Measurements from ENCODE around the gene CHD9. TPM values are rescaled to one million over a fixed set of nuclear protein-coding genes. Genes with fewer than 3 reads are reported as not detected.

The CHD9 gene
- polyA plus RNA-seq, 3 donors = 15.8 to 26.1 (median 22.5) TPM

DNA sequence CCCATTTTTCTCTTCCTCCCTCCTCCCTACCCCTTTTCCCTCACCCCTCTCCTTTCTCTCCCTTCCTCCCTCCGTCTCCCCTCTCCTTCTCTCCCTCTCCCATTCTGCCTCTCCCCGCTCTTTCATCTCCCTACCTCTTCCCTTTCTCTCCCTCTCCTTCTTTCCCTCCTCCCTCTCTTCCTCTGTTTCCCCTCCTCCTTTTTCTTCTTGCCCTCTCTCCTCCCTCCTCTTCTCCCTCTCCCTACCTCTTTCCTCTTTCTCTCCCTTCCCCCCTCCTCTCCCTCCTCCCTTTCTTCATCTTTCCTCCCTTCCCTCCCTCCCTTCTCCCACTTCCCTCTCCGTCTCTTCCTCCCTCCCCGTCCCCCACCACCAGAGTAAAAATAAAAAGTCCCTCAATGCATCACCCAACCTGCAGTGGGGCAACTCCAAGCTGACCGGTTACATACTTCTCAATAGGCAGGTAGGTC is 12.5 kb upstream of the CHD9 start:
- Histone ChIP-seq H3K27ac (ENCODE audit: low read depth in 1 of 2, low read length in 2 of 2) (no peak overlapping the region), H3K27me3 (ENCODE audit: control insufficient read depth in 2 of 2, insufficient read depth in 2 of 2, low read length in 2 of 2) (no peaks in the 10 kb centered on the region), H3K9me3 (replicated peaks in 1 of 2; ENCODE audit: control insufficient read depth in 1 of 2, insufficient read depth in 1 of 2, low read length in 2 of 2) (no peaks in the 10 kb centered on the region), H2AFZ (ENCODE audit: insufficient read depth, low read depth, low read length, poor library complexity, severe bottlenecking) (no peak overlapping the region), H3K9ac (ENCODE audit: insufficient read depth, low read length, poor library complexity, severe bottlenecking) (peak overlapping the region; percentile 4), H3K36me3 (replicated peaks in 1 of 2; ENCODE audit: control insufficient read depth in 1 of 2, insufficient read depth in 2 of 2, low read length in 2 of 2) (no peaks in the 10 kb centered on the region), H3K79me2 (ENCODE audit: insufficient read depth, low read length) (no peaks in the 10 kb centered on the region), H3K4me3 (replicated peaks in 1 of 3; ENCODE audit: low read depth in 2 of 3, low read length in 3 of 3) (no peak overlapping the region), H4K20me1 (ENCODE audit: insufficient read depth, low read length) (no peaks in the 10 kb centered on the region), H3K4me1 (ENCODE audit: control insufficient read depth in 1 of 2, insufficient read depth in 2 of 2, low read length in 2 of 2) (peaks cover 6 to 11% of the 10 kb centered on the region in 2 donors), H3K4me2 (replicated peaks; ENCODE audit: extremely low read depth, low read length, poor library complexity, severe bottlenecking) (no peak overlapping the region)
- WGBS (ENCODE audit: insufficient coverage) = 59% methylated on average over 2 of the region's 5 CpGs
- H3K4me3 Mint-ChIP-seq = no peak overlapping the region
- no peak overlapping the region for H3K27ac Mint-ChIP-seq
- no peaks in the 10 kb centered on the region for H3K36me3 Mint-ChIP-seq
- no peak for TF ChIP-seq CTCF (IDR thresholded peaks at IDR 0.05)
- DNase-seq = no peak
- peaks cover 15% of the 10 kb centered on the region for H3K4me1 Mint-ChIP-seq
- H3K27me3 Mint-ChIP-seq (ENCODE audit: low read depth in 3 of 3) = peaks cover 0 to 4% (median 2%) of the 10 kb centered on the region in 3 donors
- H3K9me3 Mint-ChIP-seq = peaks cover 0 to 2% (median 0%) of the 10 kb centered on the region in 7 donors
- intact Hi-C loops (cut with micrococcal nuclease) = no loop called here

DNA sequence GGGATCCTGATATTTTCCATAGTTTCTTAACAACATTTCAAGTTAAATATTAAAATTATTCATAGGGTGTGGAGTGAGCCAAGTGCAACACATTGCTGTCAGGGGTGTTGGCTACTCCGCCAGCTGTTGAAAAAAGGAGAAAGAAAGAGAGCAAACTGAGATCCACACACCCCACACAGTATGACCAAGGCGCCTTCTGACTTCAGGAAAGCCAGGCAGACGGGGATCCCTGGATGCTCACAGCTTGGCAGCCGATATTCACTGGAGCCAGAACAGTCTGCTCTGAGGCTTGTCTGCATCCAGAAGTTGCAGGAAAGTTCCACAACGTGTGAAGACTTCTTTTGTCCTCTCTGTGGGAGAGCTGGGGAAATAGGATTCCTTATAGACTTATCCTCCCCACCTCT is 11.4 kb upstream of the CHD9 start:
- Mint-ChIP-seq H3K4me1 (peaks cover 15% of the 10 kb centered on the region), H3K4me3 (no peak overlapping the region), H3K27ac (no peak overlapping the region), H3K9me3 (peaks cover 0 to 3% (median 0%) of the 10 kb centered on the region in 7 donors), H3K27me3 (ENCODE audit: low read depth in 3 of 3) (peaks cover 0 to 4% (median 2%) of the 10 kb centered on the region in 3 donors), H3K36me3 (no peaks in the 10 kb centered on the region)
- no peak overlapping the region for H3K9ac ChIP-seq (ENCODE audit: insufficient read depth, low read length, poor library complexity, severe bottlenecking)
- intact Hi-C loops (cut with micrococcal nuclease) = no loop called here
- no peaks in the 10 kb centered on the region for H4K20me1 ChIP-seq (ENCODE audit: insufficient read depth, low read length)
- no peak overlapping the region for H3K4me3 ChIP-seq (replicated peaks in 1 of 3; ENCODE audit: low read depth in 2 of 3, low read length in 3 of 3)
- H3K4me1 ChIP-seq (ENCODE audit: control insufficient read depth in 1 of 2, insufficient read depth in 2 of 2, low read length in 2 of 2) = peaks cover 6 to 11% of the 10 kb centered on the region in 2 donors
- WGBS (ENCODE audit: insufficient coverage) = 94% methylated on average over 3 of the region's 5 CpGs
- H3K27me3 ChIP-seq (ENCODE audit: control insufficient read depth in 2 of 2, insufficient read depth in 2 of 2, low read length in 2 of 2) = no peaks in the 10 kb centered on the region
- TF ChIP-seq CTCF (IDR thresholded peaks at IDR 0.05) = no peak
- H3K79me2 ChIP-seq (ENCODE audit: insufficient read depth, low read length) = no peaks in the 10 kb centered on the region
- DNase-seq = no peak
- H3K27ac ChIP-seq (ENCODE audit: low read depth in 1 of 2, low read length in 2 of 2) = no peak overlapping the region
- no peak overlapping the region for H2AFZ ChIP-seq (ENCODE audit: insufficient read depth, low read depth, low read length, poor library complexity, severe bottlenecking)
- no peaks in the 10 kb centered on the region for H3K9me3 ChIP-seq (replicated peaks in 1 of 2; ENCODE audit: control insufficient read depth in 1 of 2, insufficient read depth in 1 of 2, low read length in 2 of 2)
- H3K4me2 ChIP-seq (replicated peaks; ENCODE audit: extremely low read depth, low read length, poor library complexity, severe bottlenecking) = no peak overlapping the region
- no peaks in the 10 kb centered on the region for H3K36me3 ChIP-seq (replicated peaks in 1 of 2; ENCODE audit: control insufficient read depth in 1 of 2, insufficient read depth in 2 of 2, low read length in 2 of 2)
